Tibial nerve (tissue), 4 donors: ENCODE measurements around the gene DAB2.

Experiments
- CTCF ChIP-seq, 5 experiments: fragments of 200-600 bp in 3 of 5; fragments of 450-650 bp in 2 of 5; sonication (generic) in 3 of 5; IDR thresholded peaks; one replicate each; pipeline ENCODE4 v1.5.1; 2016 to 2019; ENCODE audit warnings: antibody characterized with exemption in 5 of 5, mild to moderate bottlenecking in 3 of 5, moderate library complexity in 2 of 5
- EP300 ChIP-seq, 2 donors: sonication (generic); formaldehyde crosslinking; IDR thresholded peaks; one replicate each; pipeline ENCODE4 v1.6.1; 2017; ENCODE audit warnings: antibody characterized with exemption in 2 of 2, mild to moderate bottlenecking in 1 of 2
- POLR2A ChIP-seq, 2 donors: fragments of 450-650 bp; IDR thresholded peaks; one replicate each; pipeline ENCODE4 v1.6.1; 2017; ENCODE audit warnings: antibody characterized with exemption in 2 of 2, mild to moderate bottlenecking in 2 of 2, moderate library complexity in 2 of 2

DNA sequence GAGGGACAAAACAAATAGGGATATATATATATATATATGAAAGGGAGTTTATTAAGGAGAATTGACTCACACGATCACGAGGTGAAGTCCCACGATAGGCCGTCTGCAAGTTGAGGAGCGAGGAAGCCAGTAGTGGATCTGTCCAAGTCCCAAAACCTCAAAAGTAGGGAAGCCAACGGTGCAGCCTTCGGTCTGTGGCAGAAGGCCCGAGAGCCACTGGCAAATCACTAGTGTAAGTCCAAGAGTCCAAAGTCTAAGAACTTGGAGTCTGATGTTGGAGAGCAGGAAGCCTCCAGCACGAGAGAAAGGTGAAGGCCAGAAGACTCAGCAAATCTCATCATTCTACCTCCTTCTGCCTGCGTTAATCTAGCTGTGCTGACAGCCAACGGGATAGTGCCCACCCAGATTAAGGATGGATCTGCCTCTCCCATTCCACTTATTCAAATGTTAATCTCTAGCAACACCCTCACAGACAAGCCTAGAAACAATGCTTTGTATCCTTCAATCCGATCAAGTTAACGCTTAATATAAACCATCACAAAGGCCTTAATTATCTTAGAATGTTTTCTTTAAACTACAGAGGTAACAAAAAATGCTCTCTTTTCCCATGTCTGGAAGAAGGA, 23.8 kb upstream of the DAB2 start:
- TF ChIP-seq CTCF (IDR thresholded peaks at IDR 0.05) (no peak), EP300 (IDR thresholded peaks at IDR 0.05) (no peak), POLR2A (IDR thresholded peaks at IDR 0.05) (no peak)
